AG10803 (cell line): ENCODE measurements around the gene ME1.

ENCODE experiments used
- DNase-seq: peaks from one replicate; pipeline ENCODE4 v3.0.0; 2010; ENCODE audit warnings: low read depth
- H3K4me3 ChIP-seq: 2 replicates; pipeline ENCODE4 v1.5.1; 2011; ENCODE audit warnings: mild to moderate bottlenecking, low read length, control low read depth
- CTCF ChIP-seq: conservative IDR thresholded peaks from 2 replicates; pipeline ENCODE4 v1.5.1; 2011; ENCODE audit warnings: mild to moderate bottlenecking, low read length, control low read depth, inconsistent platforms

The ME1 gene

GRCh38 chr6:83470001-83470400 lies 39.1 kb upstream of the ME1 start:
- no peak for DNase-seq
- no peak overlapping the region for H3K4me3 ChIP-seq
- TF ChIP-seq CTCF: no peak

- H3K4me3 ChIP-seq: no peak overlapping the region
- TF ChIP-seq CTCF: no peak
- DNase-seq: no peak
Measured at GRCh38 chr6:83467620-83468036, 36.8 kb upstream of the ME1 start.

GRCh38 chr6:83466328-83466727 lies 35.5 kb upstream of the ME1 start:
- TF ChIP-seq CTCF: no peak
- DNase-seq: no peak
- no peak overlapping the region for H3K4me3 ChIP-seq

- no peak for DNase-seq
- no peak overlapping the region for H3K4me3 ChIP-seq
- no peak for TF ChIP-seq CTCF
Measured at GRCh38 chr6:83464381-83465140, 33.7 kb upstream of the ME1 start.

GRCh38 chr6:83463886-83464285 lies 33.0 kb upstream of the ME1 start:
- no peak for DNase-seq
- TF ChIP-seq CTCF: no peak

GRCh38 chr6:83462524-83462923 lies 31.7 kb upstream of the ME1 start:
- no peak for TF ChIP-seq CTCF
- no peak overlapping the region for H3K4me3 ChIP-seq
- no peak for DNase-seq

More at GRCh38 chr6:83463886-83464285, 33.0 kb upstream of the ME1 start:
- no peak overlapping the region for H3K4me3 ChIP-seq

GRCh38 chr6:83461438-83461837 lies 30.6 kb upstream of the ME1 start:
- H3K4me3 ChIP-seq: no peak overlapping the region
- DNase-seq: no peak
- TF ChIP-seq CTCF: no peak
